ENCODE measurements around the gene HSD17B12. TPM values are rescaled to one million over a fixed set of nuclear protein-coding genes. Genes with fewer than 3 reads are reported as not detected.
A peak's percentile ranks its signal among the peaks of the same experiment; 100 is the strongest.

HSD17B12 gene
- 19.0 TPM for total RNA-seq (2013)
- polyA plus RNA-seq (10 to 100 TPM; 13.3 to 35.5 (median 30.4) TPM), polyA minus RNA-seq (22.2 and 25.8 TPM in 2 replicates), total RNA-seq (22.0 to 36.8 (median 33.1) reads per million in 11 experiments)

DNA sequence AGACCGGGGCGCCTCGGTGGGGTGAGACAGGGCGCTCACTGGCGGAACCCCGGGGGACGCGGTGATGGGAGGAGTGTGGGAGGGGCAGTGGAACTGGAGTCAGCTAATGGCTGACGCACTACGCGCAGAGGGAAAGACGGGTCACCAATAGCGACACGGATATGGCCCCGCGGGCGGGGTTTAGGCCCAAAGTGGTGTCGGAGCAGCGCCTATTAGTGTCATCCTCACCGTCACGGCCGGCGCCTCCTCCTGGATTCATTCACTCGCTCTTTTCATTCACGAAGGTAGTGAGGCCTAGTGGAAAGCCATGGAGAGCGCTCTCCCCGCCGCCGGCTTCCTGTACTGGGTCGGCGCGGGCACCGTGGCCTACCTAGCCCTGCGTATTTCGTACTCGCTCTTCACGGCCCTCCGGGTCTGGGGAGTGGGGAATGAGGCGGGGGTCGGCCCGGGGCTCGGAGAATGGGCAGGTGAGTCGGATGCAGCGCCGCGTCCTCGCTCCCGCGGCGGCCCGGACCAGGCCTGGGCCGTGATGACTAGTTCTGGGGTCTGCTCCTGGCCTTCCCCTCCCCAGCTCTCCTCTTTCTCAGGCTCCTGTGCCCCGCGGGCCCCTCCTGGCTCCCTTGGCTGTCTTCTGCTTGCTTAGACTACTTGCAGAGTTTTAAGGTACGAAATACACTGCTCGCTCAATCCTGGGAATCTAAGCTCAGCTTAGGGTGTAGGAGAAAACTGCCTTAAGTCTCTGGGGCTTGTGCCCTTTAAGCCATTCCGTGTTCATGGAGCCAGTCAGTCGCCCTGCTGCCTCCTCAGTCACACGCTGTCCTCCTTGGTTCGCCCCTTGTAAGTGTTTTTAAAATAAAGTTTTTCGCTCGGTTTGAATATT is at the start of gene HSD17B12:
Gene HSD17B12 (plus strand): TSS at position 218 of the 880 bp plus-strand sequence. CDS start 90 bp downstream, at position 308.
- TF ChIP-seq, protein P1, sequence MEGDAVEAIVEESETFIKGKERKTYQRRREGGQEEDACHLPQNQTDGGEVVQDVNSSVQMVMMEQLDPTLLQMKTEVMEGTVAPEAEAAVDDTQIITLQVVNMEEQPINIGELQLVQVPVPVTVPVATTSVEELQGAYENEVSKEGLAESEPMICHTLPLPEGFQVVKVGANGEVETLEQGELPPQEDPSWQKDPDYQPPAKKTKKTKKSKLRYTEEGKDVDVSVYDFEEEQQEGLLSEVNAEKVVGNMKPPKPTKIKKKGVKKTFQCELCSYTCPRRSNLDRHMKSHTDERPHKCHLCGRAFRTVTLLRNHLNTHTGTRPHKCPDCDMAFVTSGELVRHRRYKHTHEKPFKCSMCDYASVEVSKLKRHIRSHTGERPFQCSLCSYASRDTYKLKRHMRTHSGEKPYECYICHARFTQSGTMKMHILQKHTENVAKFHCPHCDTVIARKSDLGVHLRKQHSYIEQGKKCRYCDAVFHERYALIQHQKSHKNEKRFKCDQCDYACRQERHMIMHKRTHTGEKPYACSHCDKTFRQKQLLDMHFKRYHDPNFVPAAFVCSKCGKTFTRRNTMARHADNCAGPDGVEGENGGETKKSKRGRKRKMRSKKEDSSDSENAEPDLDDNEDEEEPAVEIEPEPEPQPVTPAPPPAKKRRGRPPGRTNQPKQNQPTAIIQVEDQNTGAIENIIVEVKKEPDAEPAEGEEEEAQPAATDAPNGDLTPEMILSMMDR (IDR thresholded peaks at IDR 0.05), result no peak
- peaks cover 18 to 22% of the 10 kb centered on the region in 2 donors for H3K36me3 Mint-ChIP-seq
- peaks cover 2 to 14% (median 8%) of the 10 kb centered on the region in 7 donors for H3K9me3 Mint-ChIP-seq

DNA sequence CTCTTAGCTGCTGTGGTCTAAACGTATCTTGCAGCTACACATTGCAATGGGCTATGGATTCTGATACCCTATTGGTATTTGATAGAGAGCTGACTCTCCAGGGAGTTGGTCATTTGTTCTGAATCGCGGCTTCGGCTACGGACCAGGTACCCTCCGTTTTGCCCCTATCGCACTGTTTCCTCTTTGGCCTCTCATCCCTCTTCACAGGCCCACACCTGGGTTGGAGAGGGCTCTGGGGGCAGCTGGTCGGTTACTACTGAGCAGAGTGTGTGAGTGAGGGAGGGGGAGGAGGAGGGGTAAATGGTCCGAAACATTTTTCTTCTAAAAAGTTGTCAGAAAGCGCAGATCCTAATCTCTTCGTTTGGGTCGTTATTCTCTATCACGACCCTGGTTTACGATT is 48.8 kb upstream of the HSD17B12 start:
- intact Hi-C loops (cut with micrococcal nuclease), result no loop called here
- H3K4me2 ChIP-seq (replicated peaks; ENCODE audit: extremely low read depth, low read length, poor library complexity, severe bottlenecking), result no peak overlapping the region
- 41% methylated on average over 4 of the region's 14 CpGs for WGBS (ENCODE audit: insufficient coverage)
- no peak overlapping the region for H3K4me3 ChIP-seq (replicated peaks in 1 of 3; ENCODE audit: low read depth in 2 of 3, low read length in 3 of 3)
- TF ChIP-seq, protein P1 (IDR thresholded peaks at IDR 0.05), result no peak
- Mint-ChIP-seq H3K4me3 (peak overlapping the region in 1 of 2 donors; percentile 43), H3K36me3 (no peaks in the 10 kb centered on the region), H3K27me3 (ENCODE audit: low read depth in 3 of 3) (peaks cover 27 to 49% (median 36%) of the 10 kb centered on the region in 3 donors), H3K9me3 (peaks cover 0 to 2% (median 0%) of the 10 kb centered on the region in 7 donors), H3K27ac (no peak overlapping the region), H3K4me1 (no peaks in the 10 kb centered on the region)
- H3K4me1 ChIP-seq (ENCODE audit: control insufficient read depth in 1 of 2, insufficient read depth in 2 of 2, low read length in 2 of 2), result no peaks in the 10 kb centered on the region
- no peaks in the 10 kb centered on the region for H3K9me3 ChIP-seq (replicated peaks in 1 of 2; ENCODE audit: control insufficient read depth in 1 of 2, insufficient read depth in 1 of 2, low read length in 2 of 2)
- H3K36me3 ChIP-seq (replicated peaks in 1 of 2; ENCODE audit: control insufficient read depth in 1 of 2, insufficient read depth in 2 of 2, low read length in 2 of 2), result no peaks in the 10 kb centered on the region
- no peaks in the 10 kb centered on the region for H3K79me2 ChIP-seq (ENCODE audit: insufficient read depth, low read length)
- DNase-seq, result no peak
- no peaks in the 10 kb centered on the region for H4K20me1 ChIP-seq (ENCODE audit: insufficient read depth, low read length)
- H3K9ac ChIP-seq (ENCODE audit: insufficient read depth, low read length, poor library complexity, severe bottlenecking), result no peak overlapping the region
- H3K27me3 ChIP-seq (ENCODE audit: control insufficient read depth in 2 of 2, insufficient read depth in 2 of 2, low read length in 2 of 2), result peaks cover 37 to 55% of the 10 kb centered on the region in 2 donors
- no peak overlapping the region for H2AFZ ChIP-seq (ENCODE audit: insufficient read depth, low read depth, low read length, poor library complexity, severe bottlenecking)
- H3K27ac ChIP-seq (ENCODE audit: low read depth in 1 of 2, low read length in 2 of 2), result no peak overlapping the region

More for the DNA sequence above, at the start of gene HSD17B12:
- H3K27me3 ChIP-seq (ENCODE audit: control insufficient read depth in 2 of 2, insufficient read depth in 2 of 2, low read length in 2 of 2), result no peaks in the 10 kb centered on the region
- H3K4me3 Mint-ChIP-seq, result peak within 1 kb of the TSS; percentile 91 to 93
- DNase-seq, result peak; percentile 99
- H3K4me3 ChIP-seq (replicated peaks in 1 of 3; ENCODE audit: low read depth in 2 of 3, low read length in 3 of 3), result peak within 1 kb of the TSS; percentile 57 to 85 (median 85)
- peaks cover 41% of the 10 kb centered on the region for H3K4me1 Mint-ChIP-seq
- H3K4me1 ChIP-seq (ENCODE audit: control insufficient read depth in 1 of 2, insufficient read depth in 2 of 2, low read length in 2 of 2), result peaks cover 21 to 23% of the 10 kb centered on the region in 2 donors
- H3K36me3 ChIP-seq (replicated peaks in 1 of 2; ENCODE audit: control insufficient read depth in 1 of 2, insufficient read depth in 2 of 2, low read length in 2 of 2), result no peaks in the 10 kb centered on the region
- WGBS (ENCODE audit: insufficient coverage), result 0% methylated on average over 46 of the region's 62 CpGs
- peak within 1 kb of the TSS; percentile 88 for H3K4me2 ChIP-seq (replicated peaks; ENCODE audit: extremely low read depth, low read length, poor library complexity, severe bottlenecking)
- H3K27ac Mint-ChIP-seq, result peak within 1 kb of the TSS; percentile 95 to 99 (median 97)
- no peaks in the 10 kb centered on the region for H3K9me3 ChIP-seq (replicated peaks in 1 of 2; ENCODE audit: control insufficient read depth in 1 of 2, insufficient read depth in 1 of 2, low read length in 2 of 2)
- H3K27ac ChIP-seq (ENCODE audit: low read depth in 1 of 2, low read length in 2 of 2), result peak within 1 kb of the TSS; percentile 95 to 96
- H3K27me3 Mint-ChIP-seq (ENCODE audit: low read depth in 3 of 3), result peaks cover 0 to 5% (median 5%) of the 10 kb centered on the region in 3 donors
- peaks cover 36% of the 10 kb centered on the region for H3K79me2 ChIP-seq (ENCODE audit: insufficient read depth, low read length)
- H4K20me1 ChIP-seq (ENCODE audit: insufficient read depth, low read length), result no peaks in the 10 kb centered on the region
- peak within 1 kb of the TSS; percentile 74 for H2AFZ ChIP-seq (ENCODE audit: insufficient read depth, low read depth, low read length, poor library complexity, severe bottlenecking)
- peak within 1 kb of the TSS; percentile 95 for H3K9ac ChIP-seq (ENCODE audit: insufficient read depth, low read length, poor library complexity, severe bottlenecking)
- intact Hi-C loops (cut with micrococcal nuclease), result loop anchor here (2.0 to 10.0 kb wide), 5 partner anchors 36 to 320 kb away; no protein-coding TSS in a partner anchor
